GM19193 (cell line): ENCODE results near the gene RABGAP1.

Experiments used
- POLR2A ChIP-seq: IDR thresholded peaks from 4 replicates; pipeline ENCODE4 v1.6.1; 2011; ENCODE audit not compliant: insufficient read depth, insufficient read length; ENCODE audit errors: extremely low read depth

Gene RABGAP1

GRCh38 chr9:123072407-123072995 is 131.7 kb downstream of the RABGAP1 start:
- TF ChIP-seq POLR2A = no peak

GRCh38 chr9:123073441-123073840 is 132.6 kb downstream of the RABGAP1 start:
- no peak for TF ChIP-seq POLR2A

GRCh38 chr9:123073991-123074422 is 133.2 kb downstream of the RABGAP1 start:
- TF ChIP-seq POLR2A = no peak

- no peak for TF ChIP-seq POLR2A
Observed at GRCh38 chr9:123074628-123075027, 133.8 kb downstream of the RABGAP1 start.

GRCh38 chr9:123080444-123080843 is 139.6 kb downstream of the RABGAP1 start:
- no peak for TF ChIP-seq POLR2A

- TF ChIP-seq POLR2A = no peak
Observed at GRCh38 chr9:123081824-123082223, 141.0 kb downstream of the RABGAP1 start.

GRCh38 chr9:123083680-123084079 is 142.9 kb downstream of the RABGAP1 start:
- TF ChIP-seq POLR2A = no peak

- no peak for TF ChIP-seq POLR2A
Observed at GRCh38 chr9:123084256-123084655, 143.4 kb downstream of the RABGAP1 start.

- no peak for TF ChIP-seq POLR2A
Observed at GRCh38 chr9:123085916-123086315, 145.1 kb downstream of the RABGAP1 start.

- TF ChIP-seq POLR2A = no peak
Observed at GRCh38 chr9:123087359-123087888, 146.6 kb downstream of the RABGAP1 start.

GRCh38 chr9:123089040-123089439 is 148.2 kb downstream of the RABGAP1 start:
- no peak for TF ChIP-seq POLR2A

- TF ChIP-seq POLR2A = no peak
Observed at GRCh38 chr9:123089790-123090189, 149.0 kb downstream of the RABGAP1 start.

- no peak for TF ChIP-seq POLR2A
Observed at GRCh38 chr9:123090198-123090896, 149.5 kb downstream of the RABGAP1 start.

- no peak for TF ChIP-seq POLR2A
Observed at GRCh38 chr9:123090956-123091355, 150.1 kb downstream of the RABGAP1 start.

GRCh38 chr9:123091459-123091858 is 150.6 kb downstream of the RABGAP1 start:
- TF ChIP-seq POLR2A = no peak

GRCh38 chr9:123093141-123093540 is 152.3 kb downstream of the RABGAP1 start:
- no peak for TF ChIP-seq POLR2A

GRCh38 chr9:123096987-123097386 is 156.2 kb downstream of the RABGAP1 start:
- TF ChIP-seq POLR2A = no peak

- no peak for TF ChIP-seq POLR2A
Observed at GRCh38 chr9:123097430-123098095, 156.7 kb downstream of the RABGAP1 start.
